BE2C (cell line): ENCODE measurements around the gene SOHLH1.
A peak's percentile ranks its signal among the peaks of the same experiment; 100 is the strongest.
"Not testable (repeated sequence)": the region's sequence is repeated elsewhere in the genome, so short reads cannot be mapped to it uniquely, and the experiment has no call there.

ENCODE experiments used
- DNase-seq: peaks from one replicate; pipeline ENCODE4 v3.0.0-alpha.2; 2020
- H3K27me3 ChIP-seq: fragments of 250-450 bp; sonication (Bioruptor Pico); 2 replicates; pipeline ENCODE4 v1.5.1; 2020; ENCODE audit warnings: mild to moderate bottlenecking
- H3K36me3 ChIP-seq: fragments of 250-450 bp; sonication (Bioruptor Pico); 2 replicates; pipeline ENCODE4 v1.5.1; 2020; ENCODE audit warnings: mild to moderate bottlenecking
- H3K4me1 ChIP-seq: fragments of 250-450 bp; sonication (Bioruptor Pico); 2 replicates; pipeline ENCODE4 v1.5.1; 2020
- H3K4me3 ChIP-seq: 2 replicates; pipeline ENCODE4 v1.5.1; 2011; ENCODE audit warnings: low read depth, low read length
- H3K9me3 ChIP-seq: fragments of 250-450 bp; sonication (Bioruptor Pico); 2 replicates; pipeline ENCODE4 v1.5.1; 2020
- TF ChIP-seq, protein P1 (sequence below): IDR thresholded peaks from 2 replicates; pipeline ENCODE4 v1.5.1; 2012; ENCODE audit warnings: mild to moderate bottlenecking, low read depth, low read length

Gene SOHLH1

DNA sequence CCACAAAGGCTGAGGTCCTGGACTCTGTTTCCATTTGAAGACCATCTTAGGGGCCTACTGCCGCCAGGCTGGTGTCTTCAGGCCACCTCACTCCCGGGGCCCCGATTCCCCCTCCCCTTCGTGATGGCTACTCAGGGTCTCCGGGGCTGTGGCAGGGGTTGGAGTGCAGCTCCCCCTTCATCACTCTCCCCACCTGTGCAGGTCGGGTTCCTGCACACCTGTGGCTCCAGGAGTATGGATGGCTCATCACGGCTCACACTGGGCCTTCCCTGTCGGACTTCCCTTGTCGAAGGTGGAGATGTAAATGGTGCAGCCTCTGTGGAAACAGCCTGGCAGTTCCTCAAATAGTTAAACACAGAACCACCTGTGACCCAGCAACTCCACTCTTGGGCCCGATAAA is 24.3 kb downstream of the SOHLH1 start:
- H3K36me3 ChIP-seq = no peaks in the 10 kb centered on the region
- TF ChIP-seq, protein P1, sequence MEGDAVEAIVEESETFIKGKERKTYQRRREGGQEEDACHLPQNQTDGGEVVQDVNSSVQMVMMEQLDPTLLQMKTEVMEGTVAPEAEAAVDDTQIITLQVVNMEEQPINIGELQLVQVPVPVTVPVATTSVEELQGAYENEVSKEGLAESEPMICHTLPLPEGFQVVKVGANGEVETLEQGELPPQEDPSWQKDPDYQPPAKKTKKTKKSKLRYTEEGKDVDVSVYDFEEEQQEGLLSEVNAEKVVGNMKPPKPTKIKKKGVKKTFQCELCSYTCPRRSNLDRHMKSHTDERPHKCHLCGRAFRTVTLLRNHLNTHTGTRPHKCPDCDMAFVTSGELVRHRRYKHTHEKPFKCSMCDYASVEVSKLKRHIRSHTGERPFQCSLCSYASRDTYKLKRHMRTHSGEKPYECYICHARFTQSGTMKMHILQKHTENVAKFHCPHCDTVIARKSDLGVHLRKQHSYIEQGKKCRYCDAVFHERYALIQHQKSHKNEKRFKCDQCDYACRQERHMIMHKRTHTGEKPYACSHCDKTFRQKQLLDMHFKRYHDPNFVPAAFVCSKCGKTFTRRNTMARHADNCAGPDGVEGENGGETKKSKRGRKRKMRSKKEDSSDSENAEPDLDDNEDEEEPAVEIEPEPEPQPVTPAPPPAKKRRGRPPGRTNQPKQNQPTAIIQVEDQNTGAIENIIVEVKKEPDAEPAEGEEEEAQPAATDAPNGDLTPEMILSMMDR = no peak
- H3K27me3 ChIP-seq = no peaks in the 10 kb centered on the region; the same call in none of the 2 replicates
- no peak for DNase-seq
- H3K4me3 ChIP-seq = no peak overlapping the region
- H3K4me1 ChIP-seq = no peaks in the 10 kb centered on the region
- no peaks in the 10 kb centered on the region for H3K9me3 ChIP-seq

DNA sequence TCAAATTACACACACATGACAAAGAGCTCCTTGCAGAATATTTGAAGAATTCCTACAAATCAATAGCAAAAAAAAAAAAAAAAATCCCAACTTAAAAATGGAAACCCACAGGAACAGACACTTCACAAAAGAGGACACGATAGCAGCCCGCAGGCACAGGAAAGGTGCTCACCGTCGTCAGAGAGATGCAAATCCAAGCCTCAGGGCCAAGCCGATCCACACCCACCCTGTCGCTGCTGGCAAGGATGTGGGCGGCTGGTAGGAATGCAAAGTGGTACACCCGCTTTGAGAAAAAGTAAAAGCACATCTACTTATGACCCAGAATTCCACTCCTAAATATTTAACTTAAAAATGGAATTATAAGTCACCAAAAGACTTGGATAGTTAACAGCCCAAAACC is 25.3 kb downstream of the SOHLH1 start:
- Histone ChIP-seq H3K4me3 (no peak overlapping the region), H3K9me3 (no peaks in the 10 kb centered on the region), H3K27me3 (no peaks in the 10 kb centered on the region; the same call in none of the 2 replicates)

DNA sequence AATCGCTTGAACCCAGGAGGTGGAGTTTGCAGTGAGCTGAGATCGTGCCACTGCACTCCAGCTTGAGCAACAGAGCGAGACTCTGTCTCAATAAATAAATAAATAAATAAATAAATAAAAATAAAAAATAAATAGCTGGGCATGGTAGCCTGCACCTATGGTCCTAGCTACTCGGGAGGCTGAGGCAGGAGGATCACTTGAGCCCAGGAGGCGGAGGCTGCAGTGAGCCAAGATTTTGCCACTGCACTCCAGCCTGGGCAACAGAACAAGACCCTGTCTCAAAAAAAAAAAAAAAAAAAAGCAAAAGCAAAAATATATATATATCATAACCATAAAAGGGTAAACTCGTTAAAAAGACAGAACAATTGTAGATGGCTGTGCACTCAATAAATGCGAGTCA is 26.5 kb downstream of the SOHLH1 start:
- DNase-seq, H3K27me3 ChIP-seq, H3K4me1 ChIP-seq, H3K9me3 ChIP-seq, H3K4me3 ChIP-seq, H3K36me3 ChIP-seq: not testable (repeated sequence)

More for the DNA sequence above, 25.3 kb downstream of the SOHLH1 start:
- TF ChIP-seq, protein P1 = no peak
- H3K36me3 ChIP-seq = no peaks in the 10 kb centered on the region
- H3K4me1 ChIP-seq = no peaks in the 10 kb centered on the region
- DNase-seq = no peak

DNA sequence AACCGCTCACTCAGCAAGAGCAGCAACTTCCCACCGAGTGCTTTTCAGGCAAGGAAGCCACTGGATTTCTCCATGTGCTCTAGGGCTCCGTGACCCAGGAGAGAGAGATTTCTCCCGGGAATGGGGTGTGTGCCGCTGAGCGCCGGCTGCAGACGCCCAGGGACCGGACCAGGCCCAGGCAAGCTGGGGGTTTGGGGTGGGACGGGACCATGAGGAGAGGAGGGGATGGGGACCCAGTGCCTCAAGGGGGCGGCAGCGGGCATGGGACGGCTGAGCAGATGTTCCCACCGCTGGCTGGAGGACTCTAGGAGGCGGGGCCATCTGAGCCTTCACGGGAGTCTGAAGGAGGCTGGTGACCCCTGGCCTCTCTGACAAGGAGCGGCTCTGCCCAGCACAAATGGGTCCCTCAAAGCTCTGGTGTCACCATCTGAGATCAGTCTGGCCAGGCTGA is 27.7 kb downstream of the SOHLH1 start:
- peak; percentile 54 for DNase-seq
- Histone ChIP-seq H3K4me1 (no peaks in the 10 kb centered on the region), H3K36me3 (no peaks in the 10 kb centered on the region), H3K27me3 (no peaks in the 10 kb centered on the region; the same call in none of the 2 replicates), H3K9me3 (no peaks in the 10 kb centered on the region), H3K4me3 (no peak overlapping the region)
- TF ChIP-seq, protein P1 = peak; percentile 41

DNA sequence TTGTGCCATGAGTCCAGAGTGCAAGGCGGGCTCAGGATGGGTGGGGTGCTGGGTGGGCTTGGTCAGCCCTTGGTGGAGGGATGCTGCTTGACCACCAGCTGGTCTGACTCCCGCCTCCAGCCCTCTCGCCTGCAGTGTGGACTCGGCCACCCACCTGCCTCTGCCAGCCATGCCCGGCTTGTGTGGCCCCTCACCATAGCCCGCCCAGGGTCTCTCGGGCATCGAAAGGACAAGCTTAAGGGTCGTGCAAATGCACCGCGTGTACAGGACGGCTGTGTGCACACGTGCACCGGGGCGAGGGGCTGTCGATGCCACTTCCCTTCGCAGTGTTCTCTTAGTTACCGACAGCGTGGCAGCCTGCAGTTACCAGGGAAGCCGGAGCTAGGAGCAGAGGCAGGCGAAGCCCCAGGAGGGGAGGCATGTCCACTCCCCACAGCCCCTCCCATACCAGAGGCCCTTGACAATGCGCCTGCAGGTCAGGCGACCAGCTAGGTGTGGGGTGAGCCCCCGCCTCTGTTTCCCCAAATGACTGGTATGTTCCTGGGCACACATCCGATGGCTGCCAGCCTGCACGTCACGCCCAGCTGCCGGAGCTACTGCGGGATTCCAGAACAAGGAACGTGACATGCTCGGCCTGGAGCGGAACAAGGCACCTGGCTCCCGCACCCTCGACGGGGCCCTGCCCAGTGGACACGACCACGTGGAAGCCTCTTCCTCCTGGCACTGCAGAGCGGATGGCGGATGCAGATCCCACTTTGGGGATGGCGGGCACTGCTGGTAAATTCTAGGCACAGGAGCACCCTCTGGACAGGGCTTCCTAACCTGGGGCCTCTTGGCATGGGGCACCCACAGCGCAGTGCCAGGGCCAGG is 28.3 kb downstream of the SOHLH1 start:
- H3K4me3 ChIP-seq = no peak overlapping the region
- H3K9me3 ChIP-seq = no peaks in the 10 kb centered on the region
- no peaks in the 10 kb centered on the region; the same call in none of the 2 replicates for H3K27me3 ChIP-seq
- H3K4me1 ChIP-seq = no peaks in the 10 kb centered on the region
- TF ChIP-seq, protein P1 = no peak
- no peaks in the 10 kb centered on the region for H3K36me3 ChIP-seq
- DNase-seq = no peak

DNA sequence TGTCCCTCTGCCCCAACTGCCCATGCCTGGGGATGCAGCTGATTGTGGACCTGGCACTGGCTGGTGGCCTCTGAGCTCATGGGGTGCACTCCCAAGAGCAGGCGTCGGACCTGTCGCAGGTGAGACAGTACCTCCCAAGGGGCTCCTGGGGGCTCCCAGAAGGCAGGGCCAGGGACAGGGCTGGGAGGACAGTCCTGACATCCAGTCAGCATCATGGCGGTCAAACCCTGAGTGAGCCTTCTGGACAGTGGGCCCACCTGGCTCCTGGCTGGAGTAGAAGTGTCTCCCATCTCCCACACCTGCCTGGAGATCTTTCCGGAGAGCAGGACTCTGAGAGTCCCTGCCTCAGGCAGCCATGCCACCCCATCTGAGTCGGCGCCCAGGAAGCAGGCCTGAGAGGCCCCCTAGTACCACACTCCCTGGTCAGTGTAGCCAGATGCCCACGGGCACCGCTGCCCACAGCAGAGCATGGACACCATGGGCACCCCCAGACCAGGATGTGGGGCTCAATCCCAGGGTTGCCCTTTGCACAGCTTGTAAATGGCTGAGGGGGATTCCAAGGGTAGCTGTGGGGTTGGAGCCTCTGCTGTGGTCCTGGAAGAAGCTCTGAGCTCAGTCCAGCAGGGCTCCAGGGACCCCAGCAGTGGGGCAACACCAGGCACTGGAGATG is 29.5 kb downstream of the SOHLH1 start:
- no peak for DNase-seq
- Histone ChIP-seq H3K27me3 (no peaks in the 10 kb centered on the region; the same call in none of the 2 replicates), H3K9me3 (no peaks in the 10 kb centered on the region), H3K4me3 (no peak overlapping the region), H3K4me1 (no peaks in the 10 kb centered on the region), H3K36me3 (no peaks in the 10 kb centered on the region)
- TF ChIP-seq, protein P1 = no peak

DNA sequence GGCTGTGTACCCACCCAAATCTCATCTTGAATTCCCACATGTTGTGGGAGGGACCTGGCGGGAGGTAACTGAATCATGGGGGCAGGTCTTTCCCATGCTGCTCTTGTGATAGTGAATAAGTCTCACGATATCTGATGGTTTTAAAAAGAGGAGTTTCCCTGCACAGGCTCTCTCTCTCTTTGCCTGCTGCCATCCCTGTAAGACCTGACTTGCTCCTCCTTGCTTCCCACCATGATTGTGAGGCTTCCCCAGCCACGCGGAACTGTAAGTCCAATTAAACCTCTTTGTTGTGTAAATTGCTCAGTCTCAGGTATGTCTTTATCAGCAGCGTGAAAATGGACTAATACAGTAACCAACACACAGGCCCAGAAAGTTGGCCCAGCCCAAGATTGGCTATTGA is 30.3 kb downstream of the SOHLH1 start:
- DNase-seq, H3K36me3 ChIP-seq, H3K9me3 ChIP-seq, H3K4me3 ChIP-seq, H3K27me3 ChIP-seq, H3K4me1 ChIP-seq: not testable (repeated sequence)
